ENCODE measurements around the gene CCM2. TPM values are rescaled to one million over a fixed set of nuclear protein-coding genes. Genes with fewer than 3 reads are reported as not detected.

CCM2 gene
- total and polyA plus RNA-seq, 7 donors, result 33.3 to 110 (median 49.9) TPM

GRCh38 chr7:45076946-45077345 lies 76.9 kb downstream of the CCM2 start:
- Histone ChIP-seq H3K27ac (no peak overlapping the region), H3K27me3 (ENCODE audit: insufficient read depth in 3 of 3, low read length in 2 of 3) (no peaks in the 10 kb centered on the region), H3K9me3 (no peaks in the 10 kb centered on the region), H3K4me1 (no peaks in the 10 kb centered on the region), H3K4me3 (no peak overlapping the region), H3K36me3 (ENCODE audit: insufficient read depth in 1 of 2, low read depth in 1 of 2) (peaks cover 0 to 60% of the 10 kb centered on the region in 2 donors)
- ATAC-seq (no peak), DNase-seq (no peak)
- WGBS, 3 donors, result 85 to 95% (median 89%) methylated on average over 5 of the region's 5 CpGs
- intact Hi-C loops (cut with DNase I), result no loop called here
- TF ChIP-seq CTCF (IDR thresholded peaks at IDR 0.05), result no peak

GRCh38 chr7:45077579-45077978 lies 77.6 kb downstream of the CCM2 start:
- intact Hi-C loops (cut with DNase I), result no loop called here
- no peak overlapping the region for H3K4me3 ChIP-seq
- no peaks in the 10 kb centered on the region for H3K4me1 ChIP-seq
- H3K9me3 ChIP-seq, result no peaks in the 10 kb centered on the region
- no peak for DNase-seq
- WGBS, 3 donors, result 84 to 94% (median 85%) methylated on average over 9 of the region's 9 CpGs
- H3K27me3 ChIP-seq (ENCODE audit: insufficient read depth in 3 of 3, low read length in 2 of 3), result no peaks in the 10 kb centered on the region
- no peak for ATAC-seq
- no peak overlapping the region for H3K27ac ChIP-seq
- H3K36me3 ChIP-seq (ENCODE audit: insufficient read depth in 1 of 2, low read depth in 1 of 2), result peaks cover 0 to 53% of the 10 kb centered on the region in 2 donors
- TF ChIP-seq CTCF (IDR thresholded peaks at IDR 0.05), result no peak

- no peak for ATAC-seq
- intact Hi-C loops (cut with DNase I), result no loop called here
- 81 to 82% (median 81%) methylated on average over 8 of the region's 8 CpGs for WGBS, 3 donors
- Histone ChIP-seq H3K27ac (no peak overlapping the region), H3K36me3 (ENCODE audit: insufficient read depth in 1 of 2, low read depth in 1 of 2) (peaks cover 0 to 47% of the 10 kb centered on the region in 2 donors), H3K4me3 (no peak overlapping the region), H3K27me3 (ENCODE audit: insufficient read depth in 3 of 3, low read length in 2 of 3) (no peaks in the 10 kb centered on the region), H3K9me3 (no peaks in the 10 kb centered on the region), H3K4me1 (no peaks in the 10 kb centered on the region)
- no peak for DNase-seq
- TF ChIP-seq CTCF (IDR thresholded peaks at IDR 0.05), result no peak
Observed at GRCh38 chr7:45078125-45078681, 78.2 kb downstream of the CCM2 start.

GRCh38 chr7:45080265-45080957 lies 80.4 kb downstream of the CCM2 start:
- Histone ChIP-seq H3K36me3 (ENCODE audit: insufficient read depth in 1 of 2, low read depth in 1 of 2) (peaks cover 0 to 25% of the 10 kb centered on the region in 2 donors), H3K27ac (no peak overlapping the region), H3K27me3 (ENCODE audit: insufficient read depth in 3 of 3, low read length in 2 of 3) (no peaks in the 10 kb centered on the region), H3K9me3 (no peaks in the 10 kb centered on the region), H3K4me1 (no peaks in the 10 kb centered on the region), H3K4me3 (no peak overlapping the region)
- ATAC-seq (peak in 2 of 4 donors; percentile 16 to 40), DNase-seq (no peak)
- TF ChIP-seq CTCF (IDR thresholded peaks at IDR 0.05), result no peak
- intact Hi-C loops (cut with DNase I), result no loop called here
- WGBS, 3 donors, result 87 to 92% (median 90%) methylated on average over 17 of the region's 17 CpGs
